ENCODE measurements around the gene BFAR.
"Not testable (repeated sequence)": the region's sequence is repeated elsewhere in the genome, so short reads cannot be mapped to it uniquely, and the experiment has no call there.

The BFAR gene

DNA sequence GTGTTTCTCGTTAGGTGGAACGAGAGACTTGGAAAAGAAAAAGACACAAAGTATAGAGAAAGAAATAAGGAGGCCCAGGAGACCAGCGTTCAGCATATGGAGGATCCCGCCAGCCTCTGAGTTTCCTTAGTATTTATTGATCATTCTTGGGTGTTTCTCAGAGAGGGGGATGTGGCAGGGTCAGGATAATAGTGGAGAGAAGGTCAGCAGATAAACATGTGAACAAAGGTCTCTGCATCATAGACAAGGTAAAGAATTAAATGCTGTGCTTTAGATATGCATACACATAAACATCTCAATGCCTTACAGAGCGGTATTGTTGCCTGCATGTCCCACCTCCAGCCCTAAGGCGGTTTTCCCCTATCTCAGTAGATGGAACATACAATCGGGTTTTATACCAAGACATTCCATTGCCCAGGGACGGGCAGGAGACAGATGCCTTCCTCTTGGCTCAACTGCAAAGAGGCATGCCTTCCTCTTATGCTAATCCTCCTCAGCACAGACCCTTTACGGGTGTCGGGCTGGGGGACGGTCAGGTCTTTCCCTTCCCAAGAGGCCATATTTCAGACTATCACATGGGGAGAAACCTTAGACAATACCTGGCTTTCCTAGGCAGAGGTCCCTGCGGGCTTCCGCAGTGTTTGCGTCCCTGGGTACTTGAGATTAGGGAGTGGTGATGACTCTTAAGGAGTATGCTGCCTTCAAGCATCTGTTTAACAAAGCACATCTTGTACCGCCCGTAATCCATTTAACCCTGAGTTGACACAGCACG is 3.6 kb downstream of the BFAR start:
- peak; percentile 1 for DNase-seq

DNA sequence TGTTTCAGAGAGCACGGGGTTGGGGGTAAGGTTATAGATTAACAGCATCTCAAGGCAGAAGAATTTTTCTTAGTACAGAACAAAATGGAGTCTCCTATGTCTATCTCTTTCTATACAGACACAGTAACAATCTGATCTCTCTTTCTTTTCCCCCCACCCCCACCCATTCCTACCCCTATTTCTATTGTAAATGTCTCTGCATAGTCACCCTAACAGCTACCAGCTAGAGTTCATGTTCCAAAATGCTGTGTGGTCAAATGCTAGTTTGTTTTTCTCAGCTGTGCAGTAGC is 4.1 kb downstream of the BFAR start:
- not testable (repeated sequence) for DNase-seq

DNA sequence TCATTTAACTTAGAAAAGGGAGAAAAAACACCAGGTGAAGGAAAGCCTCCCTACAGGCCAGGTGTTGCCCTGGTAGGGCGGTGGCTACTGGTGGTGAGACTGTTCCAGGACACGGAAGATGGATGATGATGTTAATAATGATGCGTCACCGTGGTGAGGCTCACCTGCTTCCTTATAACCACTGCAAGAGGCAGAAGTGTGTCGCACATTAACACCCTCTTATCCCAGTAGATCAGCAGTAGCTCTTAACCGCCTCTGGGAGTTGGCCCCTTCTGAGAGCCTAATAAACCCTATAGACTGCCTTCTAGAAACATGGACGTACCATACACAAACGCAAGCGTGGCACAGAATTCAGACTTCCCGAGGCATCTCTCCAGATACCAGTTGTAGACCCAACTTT is 7.8 kb downstream of the BFAR start:
- DNase-seq: no peak

DNA sequence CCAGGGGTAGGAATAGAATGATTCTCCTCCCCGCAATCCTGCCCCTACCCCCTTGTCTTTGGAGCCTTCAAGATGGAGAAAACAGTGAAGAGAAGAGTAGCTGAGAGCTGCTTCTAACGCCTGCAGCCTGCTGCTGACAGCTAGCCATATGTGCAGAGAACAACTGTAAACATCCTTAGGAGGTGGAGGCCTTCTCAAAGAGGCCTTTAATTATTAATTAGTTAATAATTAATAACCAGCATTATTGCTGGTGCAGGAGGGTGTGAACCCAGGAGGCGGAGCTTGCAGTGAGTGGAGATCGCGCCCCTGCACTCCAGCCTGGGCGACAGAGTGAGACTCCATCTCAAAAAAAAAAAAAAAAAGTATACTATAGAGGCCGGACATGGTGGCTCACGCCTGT is 8.5 kb downstream of the BFAR start:
- DNase-seq: no peak

DNA sequence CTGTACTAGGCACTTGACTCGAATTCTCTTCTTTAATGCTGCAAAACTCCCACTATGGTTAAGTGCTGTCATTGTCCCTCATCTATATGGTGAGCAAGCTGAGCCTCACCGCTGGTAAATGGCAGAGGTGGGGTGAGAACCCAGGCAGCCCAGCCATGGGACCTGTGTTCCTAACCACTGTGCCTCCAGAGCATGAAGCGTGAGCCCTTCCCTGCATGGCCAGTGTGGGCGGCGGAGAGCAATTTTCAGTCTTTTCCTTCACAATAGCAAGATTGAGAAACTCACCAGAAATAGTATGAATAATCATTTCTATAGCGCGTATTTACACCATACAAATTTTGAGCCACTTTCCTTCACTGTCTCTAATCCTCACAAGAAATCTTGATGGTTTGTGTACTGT is 9.2 kb downstream of the BFAR start:
- no peak for DNase-seq

DNA sequence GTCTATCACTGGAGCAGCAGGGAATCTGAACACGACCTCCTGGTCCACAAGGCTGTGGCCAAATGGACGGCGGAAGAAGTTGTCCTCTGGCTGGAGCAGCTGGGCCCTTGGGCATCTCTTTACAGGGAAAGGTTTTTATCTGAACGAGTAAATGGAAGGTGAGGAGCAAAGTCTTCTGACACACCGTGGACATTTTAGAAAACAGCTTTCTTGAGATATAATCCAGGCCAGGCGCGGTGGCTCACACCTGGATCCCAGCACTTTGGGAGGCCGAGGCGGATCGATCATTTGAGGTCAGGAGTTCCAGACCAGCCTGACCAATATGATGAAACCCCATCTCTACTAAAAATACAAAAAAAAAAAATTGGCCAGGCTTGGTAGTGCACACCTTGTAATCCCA is 17.1 kb downstream of the BFAR start:
- no peak for DNase-seq

DNA sequence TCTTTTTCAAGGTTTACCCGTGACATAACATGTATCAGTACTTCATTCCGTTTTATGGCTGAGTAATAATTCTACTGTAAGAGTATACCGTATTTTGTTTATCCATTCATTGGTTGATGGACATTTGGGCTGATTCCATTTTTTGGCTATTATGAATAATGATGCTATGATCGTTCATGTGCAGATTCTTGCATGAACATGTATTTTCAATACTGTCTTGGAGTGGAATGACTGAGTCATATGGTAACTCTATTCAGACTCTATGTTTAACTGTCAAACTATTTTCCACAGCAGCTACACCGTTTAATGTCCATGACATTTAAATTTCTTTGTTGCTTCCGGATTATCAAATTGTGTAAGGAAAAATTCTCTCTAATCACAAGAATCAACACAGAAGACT is 17.9 kb downstream of the BFAR start:
- no peak for DNase-seq

DNA sequence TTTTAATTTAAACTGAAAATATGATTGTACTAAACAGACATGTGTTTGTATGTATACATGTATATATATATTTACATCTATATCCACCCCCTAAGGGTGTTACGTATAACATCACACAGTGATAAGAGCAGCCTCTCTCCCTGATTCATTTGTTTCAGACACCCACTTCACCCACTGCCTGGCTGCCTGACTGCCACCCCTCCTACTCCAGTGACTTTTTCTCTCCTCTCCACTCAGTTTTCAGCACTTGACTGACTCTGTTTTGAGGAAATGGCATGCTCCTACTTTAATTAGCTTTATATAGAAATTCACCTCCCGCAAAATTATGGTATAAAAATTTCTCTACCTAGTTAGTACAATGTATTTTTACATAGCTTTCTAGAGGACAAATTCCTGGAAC is 20.0 kb downstream of the BFAR start:
- no peak for DNase-seq

DNA sequence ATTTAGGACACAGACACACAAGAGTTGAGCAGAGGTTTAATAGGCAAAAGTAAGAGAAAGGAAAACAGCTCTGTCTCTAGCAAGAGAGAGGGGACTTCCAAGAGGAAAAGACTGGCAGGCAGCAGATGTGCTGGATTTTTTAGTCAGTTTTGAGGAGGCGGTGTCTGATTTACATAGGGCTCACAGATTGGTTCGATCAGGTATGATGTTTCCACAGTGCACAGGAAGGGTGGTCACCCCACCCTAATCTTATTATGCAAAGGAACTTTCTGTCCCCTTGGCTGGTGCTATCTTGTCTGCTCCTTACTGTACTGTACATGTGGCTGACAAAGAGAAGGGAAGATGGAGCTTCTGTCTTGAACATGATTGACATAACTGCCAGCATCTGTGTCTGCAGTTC is 25.3 kb downstream of the BFAR start:
- DNase-seq: no peak

DNA sequence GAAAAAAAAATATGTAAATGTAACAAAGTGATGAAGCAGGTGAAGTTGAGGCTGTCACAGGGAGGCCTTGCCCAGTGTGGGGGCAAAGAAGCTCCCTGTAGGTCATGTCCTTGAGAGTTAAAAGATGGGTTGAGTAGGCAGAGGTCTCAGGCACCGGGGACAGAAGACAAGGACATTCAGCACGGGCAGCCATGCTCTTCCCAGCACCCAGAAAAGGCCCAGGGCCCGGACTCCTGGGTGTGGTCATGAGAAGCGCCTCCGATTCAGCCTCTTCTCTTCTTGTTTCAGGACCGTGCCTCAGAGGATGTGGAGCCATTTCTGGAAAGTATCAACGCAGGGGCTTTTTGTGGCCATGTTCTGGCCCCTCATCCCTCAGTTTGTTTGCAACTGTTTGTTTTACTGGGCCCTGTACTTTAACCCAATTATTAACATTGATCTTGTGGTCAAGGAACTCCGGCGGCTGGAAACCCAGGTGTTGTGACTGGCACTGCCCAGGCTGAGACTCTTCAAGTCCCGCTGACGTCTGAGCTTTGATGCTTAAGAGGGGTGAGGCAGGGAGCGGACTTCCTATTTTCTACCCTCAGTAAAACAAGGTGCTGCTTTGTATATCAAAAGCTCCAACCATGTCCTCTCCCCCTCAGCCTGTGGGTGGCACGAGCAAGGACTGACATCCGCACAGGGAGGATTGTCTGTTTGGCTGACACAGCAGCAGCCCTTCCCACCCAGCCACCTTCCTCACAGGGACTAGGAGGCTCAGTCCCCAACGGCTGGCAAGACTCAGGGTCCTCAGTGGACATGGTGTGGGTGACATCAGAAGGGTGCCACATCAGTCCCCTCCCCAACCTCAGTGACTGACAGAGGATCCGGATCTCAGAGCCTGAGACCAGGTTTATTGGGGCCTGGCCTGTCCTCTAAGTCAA is 34.9 kb downstream of the BFAR start:
- no peak for DNase-seq

DNA sequence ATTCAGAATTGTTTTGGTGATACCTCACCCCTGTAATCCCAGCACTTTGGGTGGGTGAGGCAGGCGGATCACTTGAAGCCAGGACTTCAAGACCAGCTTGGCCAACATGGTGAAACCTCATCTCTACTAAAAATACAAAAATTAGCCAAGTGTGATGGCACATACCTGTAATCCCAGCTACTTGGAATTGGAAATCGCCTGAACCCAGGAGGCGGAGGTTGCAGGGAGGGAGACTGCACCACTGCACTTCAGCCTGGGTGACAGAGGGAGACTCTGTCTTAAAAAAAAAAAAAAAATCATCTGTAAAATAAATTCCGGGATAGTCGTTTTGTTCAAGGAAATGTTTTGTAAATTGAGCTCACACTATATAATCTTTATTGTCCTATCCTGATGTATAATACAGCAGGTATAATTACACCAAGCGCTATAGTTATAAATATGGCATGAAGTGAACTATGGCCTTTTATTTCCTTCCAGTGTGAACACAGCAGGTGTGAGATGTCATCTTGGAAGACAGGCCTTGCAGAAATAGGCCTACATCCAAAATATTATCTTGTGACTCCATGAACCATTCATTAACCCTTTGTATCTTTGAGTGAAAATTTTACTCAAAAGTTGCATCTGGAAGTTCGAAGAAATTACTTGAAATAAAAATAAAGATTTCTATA is 35.9 kb downstream of the BFAR start:
- no peak for DNase-seq

DNA sequence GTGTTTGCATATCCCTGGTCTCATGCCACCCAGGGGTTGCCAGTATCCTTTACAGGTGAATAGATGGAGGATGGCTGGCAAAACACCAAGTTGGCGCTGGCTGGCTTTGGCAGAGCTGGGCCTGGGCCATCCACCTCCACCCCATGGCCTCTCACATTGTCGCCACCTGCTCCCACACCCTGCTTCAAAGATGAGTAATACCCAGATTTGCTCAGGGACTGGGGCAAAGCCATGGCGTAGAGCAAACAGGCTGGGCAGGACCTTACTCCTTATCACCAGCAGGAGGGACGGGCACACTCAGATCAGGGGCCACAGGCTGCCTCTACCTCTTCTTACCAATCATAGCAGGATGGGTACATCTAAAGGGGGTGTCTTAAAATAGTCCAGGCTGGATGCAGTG is 37.0 kb downstream of the BFAR start:
- no peak for DNase-seq

DNA sequence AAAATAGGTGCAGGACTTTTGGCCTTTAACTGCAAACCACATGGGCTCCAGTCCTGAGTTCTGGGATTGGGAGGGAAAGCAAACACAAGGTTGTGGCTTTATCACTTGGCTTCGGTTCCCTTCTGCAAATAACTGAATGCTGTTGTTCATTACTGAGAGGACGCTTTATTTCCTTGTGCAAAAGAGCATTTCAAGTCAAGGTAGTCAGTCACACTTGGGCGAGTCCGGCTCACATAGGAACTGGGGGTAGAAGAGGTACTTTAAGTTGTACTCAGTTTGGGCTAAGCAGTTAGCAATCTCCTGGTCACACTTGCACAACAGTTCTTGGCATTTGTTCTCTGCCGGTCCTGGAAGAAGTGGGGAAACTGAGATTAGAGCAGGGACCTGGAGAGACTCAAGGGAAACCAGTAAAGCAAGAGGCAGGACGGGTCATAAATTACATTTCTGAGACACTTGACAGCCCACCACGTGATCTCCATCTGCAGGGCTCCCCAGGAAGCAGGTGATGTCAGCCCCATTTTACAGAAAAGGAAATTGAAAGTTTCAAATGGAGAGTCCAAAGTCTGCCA is 39.7 kb downstream of the BFAR start:
- peak; percentile 7 for DNase-seq

DNA sequence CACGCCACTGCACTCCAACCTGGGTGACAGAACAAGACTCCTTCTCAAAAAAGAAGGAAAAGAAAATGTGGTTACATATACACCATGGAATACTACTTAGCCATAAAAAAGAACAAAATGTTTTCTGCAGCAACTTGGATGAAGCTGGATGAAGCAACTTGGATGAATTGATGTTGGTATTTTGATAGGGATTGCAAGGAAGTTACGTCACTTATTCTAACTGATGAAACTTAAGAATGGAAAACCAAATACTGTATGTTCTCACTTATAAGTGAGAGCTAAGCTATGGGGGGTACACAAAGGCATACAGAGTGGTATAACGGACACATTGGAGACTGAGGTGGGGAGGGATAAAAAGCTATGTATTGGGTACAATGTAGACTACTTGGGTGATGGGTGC is 43.9 kb downstream of the BFAR start:
- no peak for DNase-seq

DNA sequence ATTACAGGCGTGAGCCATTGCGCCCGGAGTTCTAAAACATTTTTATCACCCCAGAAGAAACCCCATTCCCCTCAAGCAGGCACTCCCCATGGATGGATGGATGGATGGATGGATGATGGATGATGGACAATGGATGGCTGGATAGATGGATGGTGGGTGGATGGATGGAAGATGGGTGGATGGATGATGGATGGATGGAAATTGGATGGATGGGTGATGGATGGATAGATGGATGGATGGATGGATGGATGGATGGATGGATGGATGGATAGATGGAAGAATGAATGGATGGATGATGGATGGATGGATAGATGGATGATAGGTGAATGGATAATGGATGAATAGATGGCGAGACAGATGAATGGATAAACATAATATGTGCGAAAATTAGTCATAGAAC is 44.9 kb downstream of the BFAR start:
- DNase-seq: no peak

DNA sequence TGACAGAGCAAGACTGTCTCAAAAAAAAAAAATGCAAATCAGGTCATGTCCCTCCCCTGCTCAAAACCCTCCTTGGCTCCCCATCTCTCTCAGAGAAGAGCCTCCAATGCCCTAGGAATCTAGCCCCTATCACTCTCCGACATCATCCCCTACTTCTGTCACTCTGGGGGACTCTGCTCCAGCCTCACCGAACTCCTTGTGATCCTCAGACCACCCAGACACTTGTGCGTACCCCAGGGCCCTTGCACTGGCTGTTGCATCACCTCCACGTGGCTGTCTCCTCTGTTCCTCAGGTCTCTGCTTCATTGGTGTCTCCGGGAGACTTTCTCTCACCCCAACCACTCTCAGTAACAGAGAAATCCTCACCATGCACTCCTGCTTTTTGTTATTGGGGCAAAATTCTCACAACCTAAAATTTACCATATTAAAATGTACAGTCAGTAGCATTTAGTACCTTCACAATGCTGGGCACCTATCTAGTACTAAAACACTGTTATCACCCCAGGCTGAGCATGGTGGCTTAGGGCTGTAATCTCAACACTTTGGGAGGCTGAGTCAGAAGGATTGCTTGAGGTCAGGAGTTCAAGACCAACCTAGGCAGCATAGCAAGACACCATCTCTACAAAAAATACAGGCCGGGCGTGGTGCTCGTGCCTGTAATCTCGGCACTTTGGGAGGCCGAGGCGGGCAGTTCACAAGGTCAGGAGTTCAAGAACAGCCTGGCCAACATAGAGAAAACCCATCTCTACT is 46.2 kb downstream of the BFAR start:
- DNase-seq: no peak

DNA sequence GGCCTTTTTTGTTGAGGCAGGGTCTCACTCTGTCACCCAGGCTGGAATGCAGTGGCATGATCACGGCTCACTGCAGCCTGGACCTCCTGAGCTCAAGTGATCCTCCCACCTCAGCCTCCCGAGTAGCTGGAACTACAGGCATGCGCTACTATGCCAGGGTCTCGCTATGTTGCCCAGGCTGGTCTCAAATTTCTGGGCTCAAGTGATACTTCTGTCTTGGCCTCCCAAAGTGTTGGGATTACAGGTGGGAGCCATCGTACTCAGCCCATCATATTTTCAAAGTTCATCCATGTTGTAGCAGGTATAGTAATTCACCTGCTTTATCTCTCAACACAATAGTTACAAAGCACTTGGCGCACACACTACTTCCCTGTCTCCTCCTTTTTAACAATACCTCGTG is 47.6 kb downstream of the BFAR start:
- not testable (repeated sequence) for DNase-seq

DNA sequence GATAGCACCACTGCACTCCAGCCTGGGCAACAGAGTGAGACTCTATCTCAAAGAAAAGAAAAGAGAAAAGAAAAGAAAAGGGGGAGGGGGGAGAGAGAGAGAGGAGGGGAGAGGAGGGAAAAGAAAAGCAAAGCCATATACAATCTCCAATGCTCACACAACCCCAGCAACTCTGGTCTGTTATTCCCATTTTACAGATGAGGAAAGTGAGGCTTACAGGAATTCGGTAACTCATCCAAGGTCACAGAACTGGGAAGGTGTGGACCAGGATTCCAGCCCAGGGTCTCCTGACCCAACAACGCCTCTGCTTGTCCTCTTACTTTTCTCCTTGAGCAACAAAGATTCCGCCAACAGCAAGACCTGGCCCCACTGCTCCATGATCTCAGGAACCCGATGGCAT is 48.4 kb downstream of the BFAR start:
- DNase-seq: no peak

DNA sequence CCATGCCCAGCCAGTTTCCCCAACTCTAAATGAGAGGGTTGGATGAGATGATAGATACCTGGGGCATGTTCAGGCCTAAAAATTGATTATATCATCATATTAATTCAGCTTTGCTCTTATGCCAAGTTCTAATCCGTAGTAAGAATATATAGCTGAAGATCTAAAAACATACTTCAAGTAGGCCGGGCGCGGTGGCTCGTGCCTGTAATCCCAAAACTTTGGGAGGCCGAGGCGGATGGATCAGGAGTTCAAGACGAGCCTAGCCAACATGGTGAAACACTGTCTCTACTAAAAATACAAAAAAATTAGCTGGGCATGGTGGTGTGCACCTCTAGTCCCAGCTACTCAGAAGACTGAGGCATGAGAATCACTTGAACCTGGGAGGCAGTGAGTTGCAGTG is 49.4 kb downstream of the BFAR start:
- no peak for DNase-seq

DNA sequence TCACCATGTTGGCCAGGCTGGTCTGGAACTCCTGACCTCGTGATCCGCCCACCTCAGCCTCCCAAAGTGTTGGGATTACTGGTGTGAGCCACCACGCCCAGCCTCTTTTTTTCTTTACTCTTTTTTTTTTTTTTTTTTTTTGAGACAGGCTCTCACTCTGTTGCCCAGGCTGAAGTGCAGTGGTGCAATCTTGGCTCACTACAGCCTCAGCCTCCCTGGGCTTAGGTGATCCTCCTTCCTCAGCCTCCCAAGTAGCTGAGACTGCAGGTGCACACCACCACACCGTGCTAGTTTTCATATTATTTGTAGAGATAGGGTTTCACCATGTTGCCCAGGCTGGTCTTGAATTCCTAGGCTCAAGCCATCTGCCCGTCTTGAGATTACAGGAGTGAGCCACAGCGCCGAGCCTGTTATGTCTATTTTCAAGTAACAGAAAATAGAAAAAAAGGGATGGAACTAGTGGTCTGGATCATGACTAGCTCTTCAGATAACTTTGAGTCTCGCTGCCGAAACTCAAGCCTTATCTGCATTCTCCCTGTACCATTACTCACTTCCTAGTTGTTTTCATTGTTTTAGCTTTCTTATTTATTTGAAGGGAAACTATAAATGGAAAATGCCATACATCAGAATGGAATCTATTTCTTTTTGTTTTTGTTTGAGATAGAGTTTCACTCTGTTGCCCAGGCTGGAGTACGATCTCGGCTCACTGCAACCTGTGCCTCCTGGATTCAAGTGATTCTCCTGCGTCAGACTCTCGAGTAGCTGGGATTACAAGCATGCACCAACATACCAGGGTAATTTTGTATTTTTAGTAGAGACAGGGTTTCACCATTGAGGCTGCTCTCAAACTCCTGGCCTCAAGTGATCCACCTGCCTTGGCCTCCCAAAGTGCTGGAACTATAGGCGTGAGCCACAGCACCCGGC is 53.4 kb downstream of the BFAR start:
- peak; percentile 2 for DNase-seq

DNA sequence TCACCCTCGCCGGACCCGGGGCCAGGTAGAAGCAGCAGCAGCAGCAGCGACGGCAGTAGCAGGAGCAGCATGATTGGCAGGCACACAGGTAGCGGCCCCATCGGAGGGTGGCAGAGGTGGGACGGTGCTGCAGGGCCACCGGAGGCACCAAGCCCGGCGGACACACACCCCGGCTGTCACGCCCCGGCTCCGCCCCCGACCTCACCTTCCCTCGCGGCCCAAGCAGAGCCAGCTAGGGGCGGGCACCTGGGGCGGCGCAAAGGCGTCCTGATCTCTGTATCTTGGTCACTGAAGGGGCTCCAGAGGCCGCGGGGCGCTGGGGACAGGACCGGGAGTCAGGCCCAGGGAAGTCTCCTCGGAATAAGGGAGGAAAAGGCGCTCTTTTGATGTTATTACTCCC is 61.4 kb downstream of the BFAR start, which contains the start of gene PLA2G10:
TSS of gene PLA2G10 (minus strand) at position 180 of the 400 bp plus-strand sequence. CDS start at position 101, 79 bp downstream.
- DNase-seq: not testable (repeated sequence)

DNA sequence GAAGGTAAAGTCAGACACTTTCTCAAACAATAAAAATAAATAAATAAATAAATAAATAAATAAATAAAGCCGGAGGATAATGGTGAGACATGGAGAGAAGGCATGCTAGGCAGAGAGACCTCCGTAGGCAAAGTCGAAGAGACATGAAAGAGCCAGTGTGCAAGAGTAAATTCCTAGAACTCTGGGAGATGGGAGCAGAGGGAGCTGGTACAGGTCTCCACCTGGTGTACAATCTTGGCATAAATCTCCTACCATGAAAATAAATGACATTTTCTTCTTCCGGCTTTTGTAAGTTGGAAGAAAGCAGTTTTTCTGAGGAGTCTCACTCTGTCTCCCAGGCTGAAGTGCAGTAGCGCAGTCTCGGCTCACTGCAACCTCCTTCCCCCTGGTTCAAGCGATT is 69.1 kb downstream of the BFAR start:
- DNase-seq: not testable (repeated sequence)

Measured in kidney glomerular epithelial cell (primary cell).